ENCODE data around the gene NSRP1. TPM values are rescaled to one million over a fixed set of nuclear protein-coding genes. Genes with fewer than 3 reads are reported as not detected.

NSRP1 gene
- total and polyA plus RNA-seq, 2 of the 8 experiments (the other 6 are each of a cell fraction or from before 2014, with no cell fraction given) = 6.1 to 22.4 TPM

- Histone ChIP-seq H4K8ac (ENCODE audit: extremely low read depth, insufficient read depth, low read length) (no peak overlapping the region), H3K27me3 (replicated peaks in 1 of 4; ENCODE audit: control insufficient read depth in 3 of 4, extremely low read depth in 1 of 4, insufficient read depth in 3 of 4, low read length in 3 of 4) (no peaks in the 10 kb centered on the region), H3K27ac (ENCODE audit: low read depth, low read length) (no peak overlapping the region), H3K79me2 (ENCODE audit: control insufficient read depth in 1 of 2, insufficient read depth in 2 of 2, low read length in 2 of 2) (peaks cover 0 to 31% of the 10 kb centered on the region in 2 experiments; a peak in 2 of 4 replicates), H3K4ac (replicated peaks; ENCODE audit: insufficient read length, low read depth, low read length) (no peak overlapping the region), H3K79me1 (ENCODE audit: low read depth, low read length) (peaks cover 3% of the 10 kb centered on the region; the same call in 1 of the 2 replicates), H3K23me2 (ENCODE audit: low read depth, low read length) (no peaks in the 10 kb centered on the region), H2BK20ac (ENCODE audit: low read length) (no peak overlapping the region), H3K18ac (ENCODE audit: extremely low read depth, low read length) (no peak overlapping the region), H2BK120ac (replicated peaks; ENCODE audit: low read depth, low read length) (no peak overlapping the region), H4K5ac (ENCODE audit: insufficient read length, low read depth, low read length) (no peak overlapping the region), H3K4me3 (ENCODE audit: extremely low read depth in 1 of 4, insufficient read depth in 2 of 4, low read depth in 3 of 4, low read length in 4 of 4) (no peak overlapping the region), H2AK5ac (ENCODE audit: low read depth, low read length) (no peak overlapping the region), H2AFZ (ENCODE audit: low read length) (no peak overlapping the region), H2BK5ac (ENCODE audit: low read depth, low read length) (no peak overlapping the region), H3K23ac (ENCODE audit: insufficient read length) (no peak overlapping the region), H2BK15ac (ENCODE audit: low read length) (no peak overlapping the region), H3K4me2 (ENCODE audit: insufficient read depth in 1 of 2, low read depth in 2 of 2, low read length in 2 of 2) (no peak overlapping the region), H3K56ac (replicated peaks; ENCODE audit: insufficient read length, low read depth, low read length) (no peak overlapping the region), H3K4me1 (replicated peaks in 1 of 4; ENCODE audit: control insufficient read depth in 3 of 4, insufficient read depth in 4 of 4, low read length in 3 of 4) (no peaks in the 10 kb centered on the region), H3K9ac (replicated peaks in 1 of 4; ENCODE audit: extremely low read depth in 1 of 4, low read depth in 3 of 4, low read length in 3 of 4) (no peak overlapping the region), H4K91ac (replicated peaks; ENCODE audit: insufficient read length, low read length) (no peak overlapping the region), H3K14ac (ENCODE audit: insufficient read length) (no peak overlapping the region), H2BK12ac (ENCODE audit: low read depth, low read length) (no peak overlapping the region), H3K36me3 (ENCODE audit: control insufficient read depth in 2 of 4, insufficient read depth in 4 of 4, low read length in 3 of 4) (no peaks in the 10 kb centered on the region; a peak in 1 of 8 replicates), H4K20me1 (replicated peaks in 1 of 2; ENCODE audit: control insufficient read depth in 1 of 2, insufficient read depth in 2 of 2, low read length in 2 of 2) (no peaks in the 10 kb centered on the region), H3K9me3 (ENCODE audit: insufficient read depth in 2 of 2, low read depth in 1 of 2, low read length in 1 of 2) (no peaks in the 10 kb centered on the region)
- 96% methylated on average over 4 of the region's 4 CpGs; no CpG with 5 or more reads in 1 of the 2 experiments for WGBS, 2 experiments (ENCODE audit: extremely low coverage in 1 of 2, insufficient coverage in 1 of 2, insufficient read length in 1 of 2, insufficient replicate concordance in 2 of 2, low coverage in 1 of 2, low lambda C conversion rate in 2 of 2, missing lambda C conversion rate in 1 of 2)
- FAIRE-seq (no peak), DNase-seq (ENCODE audit: low read depth in 1 of 2, low spot score in 2 of 2) (no peak)
- POLR2A ChIA-PET (ENCODE audit: partially characterized antibody) = interaction anchor here (0.7 to 1.1 kb wide), 5 partner anchors 10 to 154 kb away, joined by 3 to 6 read pairs (median 4); no protein-coding TSS in a partner anchor
- CTCF ChIA-PET (ENCODE audit: partially characterized antibody) = interaction anchor here (0.6 kb wide), 1 partner anchor 1025 kb away, joined by 3 read pairs; no protein-coding TSS in a partner anchor
- no peak for TF ChIP-seq RNF2 (IDR thresholded peaks at IDR 0.05; ENCODE audit: borderline replicate concordance, low read depth, low read length, missing control alignments, poor library complexity, severe bottlenecking)
- TF ChIP-seq EZH2 (IDR thresholded peaks at IDR 0.05; ENCODE audit: low read depth, low read length, severe bottlenecking) = no peak
- TF ChIP-seq CTCF (IDR thresholded peaks at IDR 0.05; ENCODE audit: control extremely low read depth in 1 of 3, insufficient read depth in 1 of 3, low read depth in 1 of 3, low read length in 3 of 3) = no peak
These were observed 34.9 kb downstream of the NSRP1 start for GRCh38 chr17:30151471-30151870.
